Epithelial cell of esophagus (primary cell): ENCODE results near the gene KRT33A.
A peak's percentile ranks its signal among the peaks of the same experiment; 100 is the strongest.

Experiments used
- DNase-seq: peaks from one replicate; pipeline ENCODE4 v3.0.0; 2010; ENCODE audit warnings: low read depth
- H3K4me3 ChIP-seq: 2 replicates; pipeline ENCODE4 v1.5.1; 2011; ENCODE audit warnings: mild to moderate bottlenecking, low read length, control low read depth
- TF ChIP-seq, protein P1 (sequence below): IDR thresholded peaks from 2 replicates; pipeline ENCODE4 v1.5.1; 2011; ENCODE audit warnings: low read depth, mild to moderate bottlenecking, low read length, control low read depth, inconsistent platforms; ENCODE audit not compliant: insufficient read depth; ENCODE audit errors: missing control alignments

The KRT33A gene

DNA sequence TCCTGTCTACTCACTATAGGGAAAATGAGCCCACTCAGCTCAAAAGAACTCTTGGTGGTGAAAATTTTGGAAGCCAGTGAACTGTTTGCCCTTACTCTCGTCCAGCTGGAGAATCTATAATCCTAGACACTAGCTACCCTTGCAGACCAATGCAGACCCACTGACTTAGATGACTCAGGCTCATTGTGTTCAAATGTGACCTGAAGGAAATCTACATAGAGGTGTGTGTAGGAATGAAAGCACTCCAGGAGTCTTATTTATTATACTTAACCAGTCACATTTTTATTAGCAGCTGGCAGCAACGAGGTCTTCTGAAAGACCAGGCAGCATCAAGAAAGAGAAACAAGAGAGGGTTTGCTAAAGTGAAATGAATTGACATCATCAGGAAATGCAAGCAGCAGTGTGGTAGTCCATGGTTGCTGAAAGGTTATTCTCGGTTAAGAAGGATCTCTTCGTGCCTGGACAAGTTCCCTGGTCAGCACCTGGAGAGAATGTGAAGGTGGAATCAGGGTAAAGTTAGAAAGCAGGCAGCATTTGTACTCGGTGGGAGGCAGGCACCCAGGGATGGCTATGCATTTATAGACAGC lies 49.3 kb downstream of the KRT33A start:
- TF ChIP-seq, protein P1, sequence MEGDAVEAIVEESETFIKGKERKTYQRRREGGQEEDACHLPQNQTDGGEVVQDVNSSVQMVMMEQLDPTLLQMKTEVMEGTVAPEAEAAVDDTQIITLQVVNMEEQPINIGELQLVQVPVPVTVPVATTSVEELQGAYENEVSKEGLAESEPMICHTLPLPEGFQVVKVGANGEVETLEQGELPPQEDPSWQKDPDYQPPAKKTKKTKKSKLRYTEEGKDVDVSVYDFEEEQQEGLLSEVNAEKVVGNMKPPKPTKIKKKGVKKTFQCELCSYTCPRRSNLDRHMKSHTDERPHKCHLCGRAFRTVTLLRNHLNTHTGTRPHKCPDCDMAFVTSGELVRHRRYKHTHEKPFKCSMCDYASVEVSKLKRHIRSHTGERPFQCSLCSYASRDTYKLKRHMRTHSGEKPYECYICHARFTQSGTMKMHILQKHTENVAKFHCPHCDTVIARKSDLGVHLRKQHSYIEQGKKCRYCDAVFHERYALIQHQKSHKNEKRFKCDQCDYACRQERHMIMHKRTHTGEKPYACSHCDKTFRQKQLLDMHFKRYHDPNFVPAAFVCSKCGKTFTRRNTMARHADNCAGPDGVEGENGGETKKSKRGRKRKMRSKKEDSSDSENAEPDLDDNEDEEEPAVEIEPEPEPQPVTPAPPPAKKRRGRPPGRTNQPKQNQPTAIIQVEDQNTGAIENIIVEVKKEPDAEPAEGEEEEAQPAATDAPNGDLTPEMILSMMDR = no peak
- DNase-seq = peak; percentile 84
- H3K4me3 ChIP-seq = no peak overlapping the region

DNA sequence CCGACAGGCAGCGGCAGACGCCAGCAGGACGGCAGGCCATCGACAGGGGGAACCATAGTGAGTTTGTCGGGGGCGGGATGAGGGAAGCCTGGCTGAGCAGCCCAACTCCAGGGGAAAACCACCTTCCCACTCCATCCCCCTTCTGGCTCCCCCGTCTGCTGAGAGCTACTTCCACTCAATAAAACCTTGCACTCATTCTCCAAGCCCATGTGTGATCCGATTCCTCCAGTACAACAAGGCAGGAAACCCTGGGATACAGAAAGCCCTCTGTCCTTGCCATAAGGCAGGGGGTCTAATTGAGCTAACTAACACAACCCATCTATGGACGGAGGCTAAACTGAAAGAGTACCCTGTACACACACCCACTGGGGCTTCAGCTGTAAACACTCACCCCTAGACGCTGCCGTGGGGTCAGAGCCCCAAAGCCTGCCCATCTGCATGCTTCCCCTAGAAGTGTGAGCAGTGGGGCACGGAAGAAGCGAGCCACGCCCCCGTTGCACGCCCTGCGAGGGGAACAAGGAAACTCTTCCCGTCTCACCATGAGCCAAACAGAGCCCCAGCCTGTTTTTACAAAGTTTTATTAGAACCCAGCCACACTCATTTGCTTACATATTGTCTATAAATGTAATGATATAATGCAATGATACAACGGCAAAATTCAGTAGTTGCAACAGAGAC lies 52.0 kb downstream of the KRT33A start:
- DNase-seq = no peak
- H3K4me3 ChIP-seq = no peak overlapping the region
- TF ChIP-seq, protein P1 = no peak

DNA sequence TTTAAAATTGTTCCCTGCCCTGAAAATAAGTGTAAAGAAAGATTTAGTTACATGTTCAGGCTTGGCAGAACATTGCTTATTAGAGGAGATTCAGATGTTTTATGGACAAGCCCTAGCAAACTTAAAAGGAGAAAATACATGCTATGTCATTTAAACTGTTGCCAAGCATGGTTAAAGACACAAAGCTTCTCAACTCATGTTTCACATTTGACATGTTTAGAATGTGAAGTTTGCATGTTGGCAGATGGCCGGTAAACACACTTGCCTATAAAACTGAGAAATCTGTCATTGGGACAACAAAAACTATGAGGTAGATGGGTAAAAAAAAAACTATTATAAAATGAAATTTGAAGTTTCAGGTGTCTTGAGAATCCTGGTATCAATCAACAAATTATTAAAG lies 53.8 kb downstream of the KRT33A start:
- TF ChIP-seq, protein P1 = no peak
- no peak overlapping the region for H3K4me3 ChIP-seq
- no peak for DNase-seq
